CD4-positive, alpha-beta T cell treated with Interleukin-12 subunit alpha and Interleukin-12 subunit beta, for 1 hour (primary cell): Measurements from ENCODE around the gene DYNC2LI1.

ENCODE experiments used
- DNase-seq: peaks from one replicate; pipeline ENCODE4 v3.0.0-alpha.2; 2020

The DYNC2LI1 gene

DNA sequence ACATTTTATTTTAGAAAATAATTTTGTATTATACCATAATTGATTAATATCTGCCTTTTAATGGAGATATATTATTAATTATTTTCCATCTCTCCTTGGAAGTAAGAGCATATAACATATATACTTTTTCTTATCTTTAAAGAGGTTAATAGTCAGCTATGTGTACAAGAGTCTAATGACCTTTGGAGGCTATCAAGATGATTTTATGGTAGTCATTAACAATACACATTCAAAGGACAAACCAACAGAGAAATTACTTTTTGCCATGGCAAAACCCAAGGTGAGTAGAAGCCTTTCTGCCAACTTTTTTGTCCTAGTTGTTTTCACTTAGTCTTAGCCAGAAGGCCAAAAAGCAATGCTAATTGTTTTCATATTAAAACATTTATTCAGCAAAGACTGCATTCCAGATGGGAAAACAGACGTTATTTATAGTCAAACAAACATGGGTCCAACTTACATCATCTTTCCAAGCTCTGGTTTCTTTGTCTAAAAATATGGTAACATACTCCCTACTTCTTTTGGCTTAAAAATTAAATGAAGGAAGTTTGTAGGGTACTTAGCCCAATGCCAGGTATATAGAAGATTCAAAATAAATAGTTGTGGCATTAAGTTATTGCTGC, 9.6 kb upstream of the DYNC2LI1 start:
- DNase-seq: no peak

- DNase-seq: no peak
Observed at GRCh38 chr2:43766006-43766405, 7.8 kb upstream of the DYNC2LI1 start.

- no peak for DNase-seq
Observed at GRCh38 chr2:43774617-43775016, 778 bp downstream of the DYNC2LI1 start.

DNA sequence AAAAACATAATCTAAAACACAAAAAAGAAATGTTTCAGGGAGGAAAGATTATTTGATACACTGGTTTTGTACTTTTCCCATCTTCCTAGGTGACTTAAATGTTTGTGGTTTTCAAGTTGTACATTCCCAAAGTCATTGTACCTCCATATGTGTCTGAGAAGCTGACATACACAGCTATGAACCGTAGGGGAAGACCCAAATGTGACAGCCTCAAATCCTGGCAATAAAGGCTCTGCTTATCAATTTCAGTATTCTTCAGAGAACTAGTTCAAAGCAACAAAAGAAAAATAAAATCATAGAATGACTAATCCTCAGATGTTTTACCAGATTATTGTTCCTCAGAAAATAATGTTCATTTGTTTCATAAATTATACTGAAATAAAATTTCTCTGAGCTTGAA, 2.5 kb downstream of the DYNC2LI1 start:
- DNase-seq: no peak

- no peak for DNase-seq
Observed at GRCh38 chr2:43777306-43777926, 3.6 kb downstream of the DYNC2LI1 start.

DNA sequence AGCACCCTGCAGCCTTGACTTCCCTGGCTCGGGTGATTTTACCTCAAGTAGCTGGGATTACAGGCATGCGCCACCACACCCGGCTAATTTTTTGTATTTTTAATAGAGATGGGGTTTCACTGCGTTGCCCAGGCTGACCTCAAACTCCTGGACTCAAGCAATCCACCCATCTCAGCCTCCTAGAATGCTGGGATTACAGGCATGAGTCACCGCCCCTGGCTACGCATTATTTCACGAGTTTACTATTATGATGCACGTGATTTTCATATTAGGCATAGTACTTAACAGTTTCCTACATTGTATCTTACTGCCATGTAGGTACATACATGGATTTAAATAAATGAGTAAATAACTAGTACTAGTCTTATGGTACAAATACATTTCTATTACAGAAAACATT, 4.4 kb downstream of the DYNC2LI1 start:
- no peak for DNase-seq

GRCh38 chr2:43787895-43788294, 14.1 kb downstream of the DYNC2LI1 start:
- DNase-seq: no peak

- no peak for DNase-seq
Observed at GRCh38 chr2:43788646-43789045, 14.8 kb downstream of the DYNC2LI1 start.

GRCh38 chr2:43790147-43790546, 16.3 kb downstream of the DYNC2LI1 start:
- no peak for DNase-seq

GRCh38 chr2:43791035-43791765, 17.4 kb downstream of the DYNC2LI1 start:
- no peak for DNase-seq

- DNase-seq: no peak
Observed at GRCh38 chr2:43792653-43793052, 18.8 kb downstream of the DYNC2LI1 start.

GRCh38 chr2:43794956-43795355, 21.1 kb downstream of the DYNC2LI1 start:
- no peak for DNase-seq

DNA sequence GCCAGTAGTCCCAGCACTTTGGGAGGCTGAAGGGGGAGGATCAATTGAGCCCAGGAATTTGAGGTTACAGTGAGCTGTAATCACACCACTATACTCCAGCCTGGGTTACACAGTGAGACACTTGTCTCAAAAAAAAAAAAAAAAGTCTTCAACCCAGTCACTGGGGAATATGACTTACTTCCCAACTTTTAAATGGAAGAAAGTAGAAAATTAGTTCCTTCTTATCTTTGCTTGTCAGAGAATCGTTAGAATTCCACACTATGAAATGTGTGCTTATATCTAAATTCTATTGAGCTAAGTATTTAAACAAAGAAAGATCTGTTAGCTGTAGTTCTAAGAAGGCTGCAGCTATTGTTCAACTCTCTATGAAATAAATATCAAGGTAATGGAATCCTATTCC, 22.4 kb downstream of the DYNC2LI1 start:
- no peak for DNase-seq

- no peak for DNase-seq
Observed at GRCh38 chr2:43798300-43798699, 24.5 kb downstream of the DYNC2LI1 start.

DNA sequence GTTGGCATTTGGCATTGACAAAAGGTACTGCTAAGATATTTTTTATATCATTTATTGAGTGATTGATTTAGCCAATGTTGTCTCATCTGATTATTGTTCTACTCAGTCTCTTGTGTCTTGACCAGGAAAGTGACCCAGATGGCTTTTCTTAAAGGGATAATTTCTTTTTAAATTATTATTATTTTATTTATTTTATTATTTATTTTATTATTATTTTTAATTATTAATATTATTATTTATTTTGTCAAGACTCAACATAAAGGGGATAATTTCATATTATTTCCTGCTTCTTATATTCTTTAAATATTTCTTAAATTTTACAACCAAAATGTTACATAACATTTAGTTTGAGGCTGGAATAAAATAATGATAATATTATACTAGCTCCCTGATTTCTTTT, 27.1 kb downstream of the DYNC2LI1 start:
- DNase-seq: no peak

DNA sequence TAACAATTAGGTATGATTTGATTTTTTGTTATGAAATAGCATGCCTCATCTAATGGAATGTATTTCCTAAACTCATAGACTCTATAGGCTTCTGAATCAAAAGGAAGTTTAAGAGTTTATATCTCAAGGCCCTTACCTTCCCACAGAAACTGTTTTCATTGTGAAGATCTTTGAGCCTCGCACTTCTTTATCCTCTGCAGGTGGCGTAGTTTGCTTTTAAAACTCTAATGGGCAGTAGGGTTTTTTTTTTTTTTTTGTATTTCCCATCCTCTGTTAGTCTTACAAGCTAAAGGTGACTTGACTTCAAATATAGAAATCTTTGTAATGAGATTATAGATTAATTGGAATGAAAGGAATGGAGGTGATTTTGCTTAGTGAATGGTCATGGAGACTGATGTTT, 28.3 kb downstream of the DYNC2LI1 start:
- no peak for DNase-seq

GRCh38 chr2:43803113-43803512, 29.3 kb downstream of the DYNC2LI1 start:
- DNase-seq: no peak

- DNase-seq: no peak
Observed at GRCh38 chr2:43806719-43807031, 32.8 kb downstream of the DYNC2LI1 start.

GRCh38 chr2:43810452-43810851, 36.6 kb downstream of the DYNC2LI1 start:
- no peak for DNase-seq

- DNase-seq: no peak
Observed at GRCh38 chr2:43810888-43811287, 37.0 kb downstream of the DYNC2LI1 start.

GRCh38 chr2:43812006-43812405, 38.2 kb downstream of the DYNC2LI1 start:
- DNase-seq: no peak

DNA sequence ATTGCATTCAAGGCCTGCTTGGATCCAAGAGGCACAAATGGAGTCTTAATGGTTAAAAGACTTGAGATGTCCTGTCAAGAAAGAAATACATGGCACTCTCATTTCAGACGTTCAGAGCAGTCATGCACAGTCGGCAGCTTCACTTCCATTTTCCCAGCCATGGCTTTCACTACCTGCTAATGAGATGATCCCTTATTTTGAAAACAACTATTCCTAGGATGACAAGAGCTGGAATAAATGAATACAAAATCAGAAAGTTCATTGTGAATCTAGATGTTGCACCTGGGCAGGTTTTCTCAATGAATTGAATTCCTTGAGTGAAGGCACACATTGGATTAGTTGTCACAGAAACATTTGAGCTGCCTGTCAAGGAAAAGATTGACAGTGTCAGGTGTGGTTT, 39.1 kb downstream of the DYNC2LI1 start:
- DNase-seq: no peak

DNA sequence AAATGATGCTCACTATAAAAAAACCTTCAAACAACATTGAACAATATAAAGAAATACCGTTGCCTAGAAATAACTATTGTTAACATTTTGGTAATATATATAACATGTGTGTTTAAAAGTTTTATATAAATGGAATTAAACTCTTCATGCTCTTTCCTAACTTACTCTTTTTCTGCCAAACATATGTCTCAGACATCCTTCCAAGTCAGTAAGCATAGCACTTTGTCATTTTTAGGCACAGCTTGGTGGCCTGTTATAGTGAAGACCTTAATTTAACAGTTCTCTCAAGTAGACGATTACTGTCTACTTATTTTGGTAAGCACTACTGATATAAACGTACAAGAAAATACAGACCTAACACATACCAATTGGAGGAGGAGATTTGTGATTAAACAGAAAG, 40.9 kb downstream of the DYNC2LI1 start:
- no peak for DNase-seq

GRCh38 chr2:43818761-43819160, 44.9 kb downstream of the DYNC2LI1 start:
- no peak for DNase-seq
